Parathyroid adenoma (tissue), 2 donors: ENCODE results near the gene ZC3HAV1L.
"Not testable (repeated sequence)": the region's sequence is repeated elsewhere in the genome, so short reads cannot be mapped to it uniquely, and the experiment has no call there.

Source experiments
- H2AFZ ChIP-seq: fragments of 300-600 bp; sonication (generic); one replicate; pipeline ENCODE4 v1.7.0; 2017; ENCODE audit warnings: antibody characterized with exemption, mild to moderate bottlenecking
- H3K27ac ChIP-seq: fragments of 300-600 bp; sonication (generic); one replicate; pipeline ENCODE4 v1.7.0; 2017
- H3K27me3 ChIP-seq: fragments of 300-600 bp; sonication (generic); one replicate; pipeline ENCODE4 v1.7.0; 2017; ENCODE audit warnings: low read length; ENCODE audit not compliant: control insufficient read depth, insufficient read depth
- H3K36me3 ChIP-seq: fragments of 300-600 bp; sonication (generic); one replicate; pipeline ENCODE4 v1.7.0; 2017; ENCODE audit warnings: low read length; ENCODE audit not compliant: control insufficient read depth, insufficient read depth
- H3K4me1 ChIP-seq: fragments of 300-600 bp; sonication (generic); one replicate; pipeline ENCODE4 v1.7.0; 2017; ENCODE audit warnings: control low read depth
- H3K4me2 ChIP-seq: fragments of 300-600 bp; sonication (generic); one replicate; pipeline ENCODE4 v1.7.0; 2017; ENCODE audit warnings: low read length
- H3K4me3 ChIP-seq: fragments of 300-600 bp; sonication (generic); one replicate; pipeline ENCODE4 v1.7.0; 2017; ENCODE audit warnings: low read depth, low read length
- H3K79me2 ChIP-seq: fragments of 300-600 bp; sonication (generic); one replicate; pipeline ENCODE4 v1.7.0; 2017; ENCODE audit warnings: control low read depth
- H3K9ac ChIP-seq: fragments of 300-600 bp; sonication (generic); one replicate; pipeline ENCODE4 v1.7.0; 2017; ENCODE audit warnings: mild to moderate bottlenecking
- H3K9me3 ChIP-seq: fragments of 300-600 bp; sonication (generic); one replicate; pipeline ENCODE4 v1.7.0; 2017; ENCODE audit warnings: low read length; ENCODE audit not compliant: control insufficient read depth
- CTCF ChIP-seq: fragments of 300-600 bp; sonication (generic); IDR thresholded peaks from one replicate; pipeline ENCODE4 v1.7.0; 2017; ENCODE audit warnings: antibody characterized with exemption, mild to moderate bottlenecking
- donor health status: primary hyperparathyroidism.

The ZC3HAV1L gene

DNA sequence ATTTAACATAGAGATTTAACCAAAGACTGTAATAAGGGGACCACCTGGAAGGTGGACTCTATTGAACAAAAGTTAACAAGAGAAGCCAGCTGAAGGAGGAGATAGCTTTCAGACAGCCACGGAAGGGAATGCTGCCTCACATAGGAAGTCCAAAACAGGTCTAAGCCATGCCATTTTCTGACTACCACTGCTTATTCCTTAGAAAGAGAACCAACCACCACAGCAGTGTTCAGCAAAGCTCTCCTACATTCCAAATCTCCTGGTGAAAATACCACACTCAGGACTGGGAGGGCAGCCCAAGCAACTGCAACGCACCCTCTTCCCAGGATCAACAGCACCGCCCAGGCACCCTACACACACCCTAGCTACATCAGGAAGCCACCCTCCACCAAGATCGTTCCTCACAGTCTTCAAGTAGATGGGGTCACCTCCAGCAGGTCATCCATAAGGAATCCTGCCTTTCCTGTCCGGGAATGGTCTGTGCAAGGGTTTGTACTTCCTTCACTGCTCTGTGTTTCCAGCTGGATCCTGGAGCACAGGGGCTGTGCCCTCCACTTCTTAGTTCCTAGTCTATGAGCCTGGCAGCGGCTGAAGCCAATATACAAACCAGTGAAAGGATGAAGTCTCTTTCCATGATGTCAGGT lies 57.2 kb downstream of the ZC3HAV1L start:
- no peak overlapping the region for H3K27ac ChIP-seq
- H3K4me1 ChIP-seq, result peaks cover 9% of the 10 kb centered on the region
- no peak overlapping the region for H3K9ac ChIP-seq
- no peaks in the 10 kb centered on the region for H3K9me3 ChIP-seq
- H2AFZ ChIP-seq, result no peak overlapping the region
- H3K36me3 ChIP-seq, result no peaks in the 10 kb centered on the region
- no peak overlapping the region for H3K4me3 ChIP-seq
- peaks cover 50% of the 10 kb centered on the region for H3K79me2 ChIP-seq
- no peak overlapping the region for H3K4me2 ChIP-seq
- no peaks in the 10 kb centered on the region for H3K27me3 ChIP-seq
- no peak for TF ChIP-seq CTCF

- not testable (repeated sequence) for H3K4me3 ChIP-seq, H3K9me3 ChIP-seq, H3K36me3 ChIP-seq, H3K27me3 ChIP-seq, H3K9ac ChIP-seq, H2AFZ ChIP-seq, H3K4me1 ChIP-seq, H3K4me2 ChIP-seq, H3K27ac ChIP-seq
- peaks cover 67% of the 10 kb centered on the region for H3K79me2 ChIP-seq
Measured at GRCh38 chr7:138976161-138976560, 59.7 kb downstream of the ZC3HAV1L start.
